ENCODE results near the gene PRKCA.

DNA sequence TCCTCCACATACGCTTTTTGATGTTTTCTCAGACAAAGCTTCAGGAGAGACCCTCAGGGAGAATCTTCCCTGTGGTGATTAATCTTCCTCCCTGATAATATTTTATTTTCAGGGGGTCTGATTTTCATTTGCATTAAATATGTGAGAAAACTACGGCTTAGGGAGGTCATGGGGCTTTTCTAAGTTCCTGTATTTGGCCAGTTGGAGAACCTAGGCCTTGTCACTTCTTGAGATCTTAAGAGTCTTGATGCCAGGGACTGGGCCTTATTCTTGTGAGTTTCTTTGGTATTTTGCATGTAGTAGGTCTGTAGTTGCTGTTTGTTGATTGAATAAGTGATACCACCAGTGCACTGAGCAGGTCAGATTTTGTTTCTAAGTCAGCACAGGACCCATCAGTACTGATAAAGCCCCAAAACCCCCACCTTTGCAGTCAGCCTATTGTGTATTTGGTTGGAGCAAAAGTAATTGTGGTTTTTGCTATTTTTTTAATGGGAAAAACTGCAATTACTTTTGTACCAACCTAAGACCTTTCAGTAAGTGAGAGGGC lies 130.1 kb downstream of the PRKCA start:
- TF ChIP-seq, protein P1, sequence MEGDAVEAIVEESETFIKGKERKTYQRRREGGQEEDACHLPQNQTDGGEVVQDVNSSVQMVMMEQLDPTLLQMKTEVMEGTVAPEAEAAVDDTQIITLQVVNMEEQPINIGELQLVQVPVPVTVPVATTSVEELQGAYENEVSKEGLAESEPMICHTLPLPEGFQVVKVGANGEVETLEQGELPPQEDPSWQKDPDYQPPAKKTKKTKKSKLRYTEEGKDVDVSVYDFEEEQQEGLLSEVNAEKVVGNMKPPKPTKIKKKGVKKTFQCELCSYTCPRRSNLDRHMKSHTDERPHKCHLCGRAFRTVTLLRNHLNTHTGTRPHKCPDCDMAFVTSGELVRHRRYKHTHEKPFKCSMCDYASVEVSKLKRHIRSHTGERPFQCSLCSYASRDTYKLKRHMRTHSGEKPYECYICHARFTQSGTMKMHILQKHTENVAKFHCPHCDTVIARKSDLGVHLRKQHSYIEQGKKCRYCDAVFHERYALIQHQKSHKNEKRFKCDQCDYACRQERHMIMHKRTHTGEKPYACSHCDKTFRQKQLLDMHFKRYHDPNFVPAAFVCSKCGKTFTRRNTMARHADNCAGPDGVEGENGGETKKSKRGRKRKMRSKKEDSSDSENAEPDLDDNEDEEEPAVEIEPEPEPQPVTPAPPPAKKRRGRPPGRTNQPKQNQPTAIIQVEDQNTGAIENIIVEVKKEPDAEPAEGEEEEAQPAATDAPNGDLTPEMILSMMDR (IDR thresholded peaks at IDR 0.05), result no peak
- no peak for TF ChIP-seq EP300 (IDR thresholded peaks at IDR 0.05)
